Astrocyte of the spinal cord (primary cell): ENCODE measurements around the gene VAV1.
"Not testable (repeated sequence)": the region's sequence is repeated elsewhere in the genome, so short reads cannot be mapped to it uniquely, and the experiment has no call there.

Source experiments
- DNase-seq: peaks from one replicate; pipeline ENCODE4 v3.0.0; 2011; ENCODE audit warnings: low read depth, low spot score
- H3K4me3 ChIP-seq: 2 replicates; pipeline ENCODE4 v1.5.1; 2011; ENCODE audit warnings: low read depth, mild to moderate bottlenecking, low read length, moderate library complexity
- in situ Hi-C: cut with HindIII; loops from 2 replicates; pipeline ENCODE4 v1.10.0; 2017; ENCODE audit warnings: low sequenced_read_pairs
- TF ChIP-seq, protein P1 (sequence below): IDR thresholded peaks from 2 replicates; pipeline ENCODE4 v1.5.1; 2012; ENCODE audit warnings: low read depth, mild to moderate bottlenecking, low read length, inconsistent platforms

The VAV1 gene

DNA sequence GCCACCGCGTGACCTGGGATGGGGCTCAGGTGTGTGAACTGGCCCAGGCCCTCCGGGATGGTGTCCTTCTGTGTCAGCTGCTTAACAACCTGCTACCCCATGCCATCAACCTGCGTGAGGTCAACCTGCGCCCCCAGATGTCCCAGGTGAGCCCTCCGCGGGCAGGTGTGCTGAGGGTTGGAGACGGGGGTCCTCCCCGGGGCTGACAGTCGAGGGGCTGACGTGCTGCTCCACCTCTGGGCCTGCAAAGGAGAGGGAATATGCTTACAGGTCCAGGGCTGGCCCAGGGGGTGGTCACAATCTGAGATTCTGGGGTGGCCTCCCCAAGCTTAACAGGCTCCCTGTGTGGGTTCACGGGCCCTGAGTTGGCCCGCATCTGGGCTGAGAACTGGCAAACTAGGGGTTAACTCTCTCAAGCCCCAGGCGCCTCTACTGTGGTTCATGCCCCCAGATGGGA is 386 bp downstream of the VAV1 start:
- DNase-seq: no peak
- TF ChIP-seq, protein P1, sequence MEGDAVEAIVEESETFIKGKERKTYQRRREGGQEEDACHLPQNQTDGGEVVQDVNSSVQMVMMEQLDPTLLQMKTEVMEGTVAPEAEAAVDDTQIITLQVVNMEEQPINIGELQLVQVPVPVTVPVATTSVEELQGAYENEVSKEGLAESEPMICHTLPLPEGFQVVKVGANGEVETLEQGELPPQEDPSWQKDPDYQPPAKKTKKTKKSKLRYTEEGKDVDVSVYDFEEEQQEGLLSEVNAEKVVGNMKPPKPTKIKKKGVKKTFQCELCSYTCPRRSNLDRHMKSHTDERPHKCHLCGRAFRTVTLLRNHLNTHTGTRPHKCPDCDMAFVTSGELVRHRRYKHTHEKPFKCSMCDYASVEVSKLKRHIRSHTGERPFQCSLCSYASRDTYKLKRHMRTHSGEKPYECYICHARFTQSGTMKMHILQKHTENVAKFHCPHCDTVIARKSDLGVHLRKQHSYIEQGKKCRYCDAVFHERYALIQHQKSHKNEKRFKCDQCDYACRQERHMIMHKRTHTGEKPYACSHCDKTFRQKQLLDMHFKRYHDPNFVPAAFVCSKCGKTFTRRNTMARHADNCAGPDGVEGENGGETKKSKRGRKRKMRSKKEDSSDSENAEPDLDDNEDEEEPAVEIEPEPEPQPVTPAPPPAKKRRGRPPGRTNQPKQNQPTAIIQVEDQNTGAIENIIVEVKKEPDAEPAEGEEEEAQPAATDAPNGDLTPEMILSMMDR: no peak
- H3K4me3 ChIP-seq: no peak overlapping the region
- in situ Hi-C loops: no loop called here

DNA sequence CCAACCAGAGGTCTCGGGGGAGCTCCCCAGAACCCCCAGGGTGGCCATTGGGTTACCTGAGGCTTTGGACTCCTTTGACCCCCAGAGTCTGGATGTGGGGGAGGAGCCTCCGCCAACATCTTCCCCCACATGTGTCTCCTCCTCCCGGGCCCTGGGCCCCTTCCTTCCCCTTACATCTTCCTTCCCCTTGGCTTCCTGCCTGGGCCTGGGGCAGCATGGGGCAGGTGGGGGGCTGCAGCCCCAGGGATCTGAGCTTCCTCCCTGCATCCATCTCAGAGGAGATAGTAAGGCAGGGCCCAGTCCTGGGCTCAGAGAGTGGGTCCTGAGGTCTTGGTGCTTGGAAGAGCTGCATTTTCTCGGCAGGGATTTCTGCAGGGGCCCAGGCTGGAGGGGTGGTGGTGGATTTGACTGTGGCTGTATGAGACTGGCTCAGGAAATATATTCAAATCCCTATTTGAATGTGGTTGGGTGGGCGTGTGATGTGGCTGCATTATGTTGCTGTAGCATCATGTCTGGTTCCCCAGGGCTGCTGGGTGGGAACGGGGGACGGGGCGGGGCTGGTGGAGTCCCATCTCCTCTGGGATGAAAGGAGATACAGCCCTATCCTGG is 919 bp downstream of the VAV1 start:
- in situ Hi-C loops: no loop called here
- TF ChIP-seq, protein P1: no peak
- no peak overlapping the region for H3K4me3 ChIP-seq
- no peak for DNase-seq

DNA sequence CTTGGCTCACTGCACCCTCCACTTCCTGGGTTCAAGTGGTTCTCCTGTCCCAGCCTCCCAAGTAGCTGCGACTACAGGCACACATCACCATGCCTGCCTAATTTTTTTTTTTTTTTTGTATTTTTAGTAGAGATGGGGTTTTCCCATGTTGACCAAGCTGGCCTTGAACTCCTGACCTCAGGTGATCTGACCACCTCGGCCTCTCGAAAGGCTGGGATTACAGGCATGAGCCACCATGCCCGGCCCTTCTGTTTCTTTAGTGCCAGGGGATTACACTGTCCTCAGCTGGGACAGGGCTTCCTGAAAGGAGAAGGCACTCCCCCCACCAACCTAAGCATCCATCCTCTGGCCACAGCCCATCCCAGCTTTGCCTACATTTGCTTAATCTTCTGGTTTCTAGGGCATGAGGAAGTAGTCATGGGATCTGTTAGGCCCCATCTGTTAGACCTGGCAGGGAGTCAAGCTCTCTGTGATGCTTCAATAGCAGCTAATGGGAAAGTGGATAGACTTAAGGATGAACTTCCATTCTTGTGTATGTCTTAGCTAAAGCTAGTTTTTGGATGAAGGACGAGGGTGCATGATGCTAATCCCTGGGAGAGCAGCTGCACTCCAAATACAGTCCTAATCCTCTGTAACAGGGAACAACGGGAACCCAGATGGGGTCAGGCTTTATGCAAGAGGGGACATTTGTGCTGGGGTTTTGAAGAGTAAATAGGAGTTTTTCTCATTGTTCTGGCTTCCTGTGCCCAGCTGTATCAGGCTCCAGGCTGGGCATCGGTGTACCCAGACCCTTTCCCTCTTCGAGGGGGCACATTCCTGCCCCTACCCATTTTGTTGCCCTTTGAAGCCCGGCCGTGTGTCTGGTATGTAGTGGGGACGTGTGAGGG is 2.6 kb downstream of the VAV1 start:
- in situ Hi-C loops: no loop called here
- H3K4me3 ChIP-seq: no peak overlapping the region
- no peak for DNase-seq
- TF ChIP-seq, protein P1: no peak

DNA sequence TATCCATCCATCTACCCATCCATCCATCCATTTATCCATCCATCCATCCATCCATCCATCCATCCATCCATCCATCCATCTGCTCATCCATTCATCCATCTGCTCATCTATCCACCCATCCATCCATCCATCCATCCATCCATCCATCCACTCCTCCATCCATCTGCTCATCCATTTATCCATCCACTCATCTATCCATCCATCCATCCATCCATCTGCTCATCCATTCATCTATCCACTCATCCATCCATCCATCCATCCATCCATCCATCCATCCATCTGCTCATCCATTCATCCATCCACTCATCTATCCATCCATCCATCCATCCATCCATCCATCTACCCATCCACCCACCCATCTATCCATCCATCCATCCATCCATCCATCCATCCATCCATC is 3.5 kb downstream of the VAV1 start:
- H3K4me3 ChIP-seq, in situ Hi-C loops, DNase-seq: not testable (repeated sequence)

DNA sequence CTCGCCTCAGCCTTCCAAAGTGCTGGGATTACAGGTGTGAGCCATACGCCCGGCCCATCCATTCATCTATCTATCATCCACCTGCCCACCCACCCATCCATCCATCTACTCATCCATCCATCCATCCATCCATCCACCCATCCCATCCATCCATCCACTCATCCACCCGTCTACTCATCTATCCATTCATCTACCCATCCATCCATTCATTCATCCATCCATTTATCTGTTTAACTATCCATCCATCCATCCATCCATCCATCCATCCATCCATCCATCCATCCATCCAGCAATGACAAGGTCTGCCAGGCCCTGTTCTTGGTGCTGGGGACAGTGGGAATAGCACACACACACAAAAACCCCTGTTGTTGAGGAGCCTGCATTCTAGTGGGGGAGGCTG is 4.5 kb downstream of the VAV1 start:
- H3K4me3 ChIP-seq: no peak overlapping the region
- no peak for DNase-seq
- TF ChIP-seq, protein P1: no peak
- in situ Hi-C loops: no loop called here

DNA sequence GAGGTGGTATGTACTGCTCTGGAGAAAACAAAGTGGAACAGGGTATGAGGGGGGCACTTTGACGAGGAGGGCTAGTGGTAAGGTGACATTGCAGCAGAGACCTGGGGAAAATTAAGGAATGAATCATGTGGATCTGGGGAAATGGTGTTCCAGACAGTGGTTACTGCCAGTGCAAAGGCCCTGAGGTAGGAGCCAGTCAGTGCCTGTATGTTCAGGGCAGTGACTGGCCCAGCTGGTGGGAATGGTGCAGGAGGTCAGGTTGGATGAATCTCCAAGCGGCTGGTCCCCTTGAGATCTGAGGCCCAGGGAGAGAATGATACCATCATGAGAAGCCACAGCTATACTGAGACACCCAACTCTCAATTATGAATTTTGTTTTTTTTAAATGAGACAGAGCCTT is 4.9 kb downstream of the VAV1 start:
- in situ Hi-C loops: no loop called here
- TF ChIP-seq, protein P1: no peak
- no peak for DNase-seq
- H3K4me3 ChIP-seq: no peak overlapping the region

DNA sequence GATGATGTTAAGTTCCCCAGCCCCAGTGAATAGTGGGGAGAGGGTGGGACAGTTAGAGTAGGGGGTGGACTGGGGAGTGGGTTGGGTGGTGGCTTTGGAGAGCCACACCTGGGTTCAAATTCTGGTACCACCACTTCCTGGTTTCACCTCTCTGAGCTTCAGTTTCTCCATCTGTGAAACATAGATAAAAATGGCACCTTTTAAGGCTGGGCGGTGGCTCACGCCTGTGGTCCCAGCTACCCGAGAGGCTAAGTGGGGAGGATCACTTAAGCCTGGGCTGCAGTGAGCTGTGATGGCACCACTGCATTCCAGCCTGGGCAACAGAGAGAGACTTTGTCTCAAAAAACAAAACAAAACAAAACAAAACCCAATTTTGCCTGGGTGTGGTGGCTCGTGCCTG is 5.9 kb downstream of the VAV1 start:
- no peak for DNase-seq
- TF ChIP-seq, protein P1: no peak
- in situ Hi-C loops: no loop called here

More for the DNA sequence above, 5.9 kb downstream of the VAV1 start:
- no peak overlapping the region for H3K4me3 ChIP-seq
